ENCODE data around the gene ARL4C.

The ARL4C gene, protein sequence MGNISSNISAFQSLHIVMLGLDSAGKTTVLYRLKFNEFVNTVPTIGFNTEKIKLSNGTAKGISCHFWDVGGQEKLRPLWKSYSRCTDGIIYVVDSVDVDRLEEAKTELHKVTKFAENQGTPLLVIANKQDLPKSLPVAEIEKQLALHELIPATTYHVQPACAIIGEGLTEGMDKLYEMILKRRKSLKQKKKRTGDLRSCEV

DNA sequence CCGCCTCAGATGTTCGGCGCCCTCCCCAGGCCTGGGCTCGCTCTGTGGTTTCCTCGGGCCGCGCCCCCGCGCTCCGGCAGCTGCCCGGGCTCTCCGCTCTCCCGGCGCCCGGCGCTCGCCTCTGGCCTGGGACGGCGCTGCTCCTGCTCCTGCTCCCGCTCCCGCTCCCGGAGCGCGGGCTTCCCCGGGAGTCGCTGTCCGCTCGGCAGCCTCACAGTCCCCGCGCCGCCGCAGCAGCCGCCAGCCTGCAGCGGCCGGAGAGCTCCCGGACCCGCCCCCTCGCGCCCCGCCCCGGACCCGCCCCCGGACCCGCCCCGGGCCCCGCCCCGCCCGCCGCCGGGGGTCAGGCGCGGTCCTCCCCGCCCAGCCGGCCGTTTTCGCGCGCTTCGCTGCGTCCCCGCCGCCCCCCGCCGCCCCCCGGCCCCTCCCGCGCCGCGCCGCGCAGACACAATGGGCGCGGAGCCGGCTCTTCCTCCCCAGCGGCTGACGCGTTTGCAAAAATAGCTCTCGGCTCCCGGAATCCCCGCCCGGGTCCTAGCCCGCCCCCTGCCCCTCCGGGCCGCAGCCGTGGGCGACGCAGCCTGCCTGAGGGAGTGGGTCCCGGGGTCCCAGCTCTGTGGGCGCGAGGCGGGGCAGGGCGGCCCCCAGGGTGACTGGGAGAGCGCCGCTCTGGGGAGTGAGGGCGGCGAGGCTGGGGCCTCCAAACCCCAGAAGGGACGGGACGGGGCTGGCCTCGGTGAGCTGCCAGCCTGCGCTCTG lies at the start of gene ARL4C:
Gene ARL4C (minus strand): TSS at position 247 of the 759 bp plus-strand sequence. CDS start 495 bp downstream, outside the sequence.
- H3K4me3 ChIP-seq = peak within 1 kb of the TSS; percentile 61
- H3K4me1 ChIP-seq = peaks cover 9% of the 10 kb centered on the region
- no peaks in the 10 kb centered on the region for H3K27me3 ChIP-seq (ENCODE audit: low read depth)
- in situ Hi-C loops (cut with MboI; ENCODE audit: low sequenced_read_pairs) = loop anchor here (5.0 kb wide), 2 partner anchors 210 to 360 kb away; no protein-coding TSS in a partner anchor
- H3K36me3 ChIP-seq (replicated peaks) = peaks cover 6% of the 10 kb centered on the region; the same call in 1 of the 2 replicates
- no peaks in the 10 kb centered on the region for H3K9me3 ChIP-seq
- DNase-seq (ENCODE audit: low spot score in 2 of 2) = peak; percentile 60 to 80

DNA sequence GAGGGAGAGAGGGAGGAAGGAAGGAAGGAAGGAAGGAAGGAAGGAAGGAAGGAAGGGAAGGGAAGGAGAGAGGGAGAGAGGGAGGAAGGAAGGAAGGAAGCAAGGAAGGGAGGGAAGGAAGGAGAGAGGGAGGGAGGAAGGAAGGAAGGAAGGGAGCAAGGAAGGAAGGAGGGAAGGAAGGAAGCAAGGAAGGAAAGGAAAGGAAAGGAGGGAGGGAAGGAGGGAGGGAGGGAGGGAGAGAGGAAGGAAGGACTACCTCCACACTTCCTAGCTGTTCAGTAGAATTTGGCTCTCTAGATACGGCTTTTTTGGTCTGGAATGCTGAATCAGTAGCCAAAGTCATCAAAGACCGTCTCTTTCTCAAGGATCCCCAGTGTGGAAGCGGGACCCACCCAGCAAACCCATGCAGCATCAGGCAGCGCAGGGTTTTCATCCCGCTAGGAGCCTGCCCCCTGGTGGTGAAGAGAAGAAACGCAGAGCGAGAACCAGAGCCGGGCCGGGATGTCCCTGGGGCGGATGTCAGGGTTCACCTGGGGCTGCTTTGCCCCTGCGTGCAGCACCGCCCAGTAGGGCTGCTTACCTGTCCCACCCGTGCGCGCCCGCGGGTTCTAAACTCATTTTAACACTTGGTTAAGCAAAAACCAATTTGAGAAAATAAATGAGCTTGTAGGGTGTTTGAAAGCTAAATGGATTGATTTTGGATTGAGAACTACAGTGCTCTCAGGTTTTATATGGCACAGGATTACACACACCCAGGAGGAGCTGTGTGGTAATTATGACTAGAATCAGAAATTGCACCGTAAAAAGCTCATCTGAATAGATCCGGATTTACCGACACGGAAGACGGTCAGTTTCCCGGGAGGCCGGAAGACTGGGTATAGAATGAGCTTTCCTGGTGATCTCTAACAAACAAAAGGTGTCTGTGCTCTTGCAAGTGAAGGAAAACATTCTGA lies 48.1 kb upstream of the ARL4C start:
- Histone ChIP-seq H3K36me3 (replicated peaks) (no peaks in the 10 kb centered on the region), H3K4me3 (no peak overlapping the region), H3K9me3 (no peaks in the 10 kb centered on the region), H3K4me1 (0 out of 2 replicates have a peak, but pooled peaks cover 2% of the 10 kb centered on the region), H3K27me3 (ENCODE audit: low read depth) (no peaks in the 10 kb centered on the region)
- DNase-seq (ENCODE audit: low spot score in 2 of 2) = peak; percentile 14 to 83
- in situ Hi-C loops (cut with MboI; ENCODE audit: low sequenced_read_pairs) = loop anchor here (10.0 to 25.0 kb wide), 2 partner anchors 410 to 558 kb away; no protein-coding TSS in a partner anchor

DNA sequence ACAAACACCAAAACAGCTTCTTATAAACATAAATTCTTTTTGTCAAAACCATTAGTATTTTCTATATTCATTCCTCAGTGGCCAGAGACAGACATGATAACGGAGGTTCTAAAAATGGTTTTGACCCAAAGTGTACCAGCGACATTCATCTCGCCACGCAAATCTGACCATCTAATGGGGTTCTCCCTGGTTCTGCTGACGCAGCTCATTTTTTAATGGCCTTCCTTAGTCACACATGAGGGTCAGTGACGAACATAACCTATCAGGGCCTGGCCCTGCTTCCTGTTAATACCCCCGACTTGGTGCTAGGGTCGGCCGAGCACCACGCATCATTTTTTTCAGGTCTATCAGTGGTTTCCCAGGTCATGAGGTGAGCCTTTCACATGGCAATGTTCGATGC lies 45.9 kb upstream of the ARL4C start:
- DNase-seq (ENCODE audit: low spot score in 2 of 2) = no peak
- in situ Hi-C loops (cut with MboI; ENCODE audit: low sequenced_read_pairs) = loop anchor here (10.0 to 25.0 kb wide), 2 partner anchors 408 to 555 kb away; no protein-coding TSS in a partner anchor
- Histone ChIP-seq H3K36me3 (replicated peaks) (no peaks in the 10 kb centered on the region), H3K4me3 (no peak overlapping the region), H3K9me3 (0 out of 2 replicates have a peak, but pooled peaks cover 2% of the 10 kb centered on the region), H3K4me1 (no peaks in the 10 kb centered on the region), H3K27me3 (ENCODE audit: low read depth) (no peaks in the 10 kb centered on the region)

DNA sequence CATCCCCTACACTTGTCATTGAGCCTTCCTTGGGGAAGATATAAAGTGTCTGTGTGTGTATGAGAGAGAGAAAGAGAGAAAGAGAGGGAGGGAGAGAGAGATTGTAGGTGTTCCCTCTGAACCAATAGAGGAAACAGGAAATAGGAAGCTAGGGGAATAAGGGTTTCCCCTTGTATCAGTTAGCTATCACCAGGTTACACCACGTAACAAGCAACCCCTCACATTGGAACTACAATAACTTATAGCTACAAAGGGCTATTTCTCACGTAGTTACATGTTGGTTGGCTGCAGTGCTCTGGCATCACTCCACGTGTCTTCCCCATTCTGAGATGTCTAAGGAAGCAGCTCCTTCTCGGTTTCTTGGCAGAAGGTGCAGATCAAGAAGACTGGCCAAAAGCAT lies 41.0 kb upstream of the ARL4C start:
- no peaks in the 10 kb centered on the region for H3K4me1 ChIP-seq
- no peaks in the 10 kb centered on the region for H3K36me3 ChIP-seq (replicated peaks)
- 0 out of 2 replicates have a peak, but pooled peaks cover 2% of the 10 kb centered on the region for H3K9me3 ChIP-seq
- DNase-seq (ENCODE audit: low spot score in 2 of 2) = no peak
- H3K27me3 ChIP-seq (ENCODE audit: low read depth) = no peaks in the 10 kb centered on the region
- in situ Hi-C loops (cut with MboI; ENCODE audit: low sequenced_read_pairs) = loop anchor here (25.0 kb wide), 1 partner anchor 551 kb away; no protein-coding TSS in a partner anchor
- H3K4me3 ChIP-seq = no peak overlapping the region

DNA sequence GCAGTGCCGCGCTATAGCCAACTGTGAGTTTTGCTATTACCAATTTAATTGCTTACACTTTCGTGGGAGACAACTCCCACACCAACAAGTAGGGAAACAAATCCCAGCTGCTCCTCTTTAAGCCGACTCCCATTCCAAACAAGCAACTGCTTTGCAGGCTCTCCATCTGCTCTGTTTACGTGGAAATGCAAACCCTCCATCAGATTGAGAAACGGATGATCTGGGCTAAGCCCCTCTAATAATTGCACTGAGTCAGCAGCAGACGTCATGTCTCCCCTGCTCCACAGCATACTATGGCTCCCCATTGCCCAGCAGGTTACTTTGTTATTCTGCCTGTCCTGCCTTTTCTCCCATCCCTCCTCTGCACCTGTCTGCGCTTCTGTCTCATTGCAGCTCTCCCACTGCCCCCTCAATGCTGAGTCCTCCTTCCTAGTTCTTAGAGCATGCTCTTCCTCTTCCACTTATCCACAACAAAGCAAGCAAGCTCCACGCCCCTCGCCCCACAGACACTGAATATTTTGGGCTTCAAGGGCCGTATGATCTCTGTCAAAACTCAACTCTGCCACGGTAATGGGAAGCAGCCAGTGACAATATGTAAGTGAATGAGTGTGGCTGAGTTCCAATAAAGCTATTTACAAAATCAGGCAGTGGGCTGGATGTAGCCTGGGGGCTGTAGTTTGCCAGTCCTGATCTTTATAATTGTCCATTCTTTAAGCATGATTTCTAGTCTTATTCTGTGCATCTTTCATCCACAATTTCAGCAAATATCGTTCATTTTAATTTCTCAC lies 39.5 kb upstream of the ARL4C start:
- no peaks in the 10 kb centered on the region for H3K27me3 ChIP-seq (ENCODE audit: low read depth)
- H3K4me1 ChIP-seq = no peaks in the 10 kb centered on the region
- no peak overlapping the region for H3K4me3 ChIP-seq
- H3K36me3 ChIP-seq (replicated peaks) = no peaks in the 10 kb centered on the region
- in situ Hi-C loops (cut with MboI; ENCODE audit: low sequenced_read_pairs) = loop anchor here (25.0 kb wide), 1 partner anchor 549 kb away; no protein-coding TSS in a partner anchor
- 0 out of 2 replicates have a peak, but pooled peaks cover 2% of the 10 kb centered on the region for H3K9me3 ChIP-seq
- no peak for DNase-seq (ENCODE audit: low spot score in 2 of 2)

DNA sequence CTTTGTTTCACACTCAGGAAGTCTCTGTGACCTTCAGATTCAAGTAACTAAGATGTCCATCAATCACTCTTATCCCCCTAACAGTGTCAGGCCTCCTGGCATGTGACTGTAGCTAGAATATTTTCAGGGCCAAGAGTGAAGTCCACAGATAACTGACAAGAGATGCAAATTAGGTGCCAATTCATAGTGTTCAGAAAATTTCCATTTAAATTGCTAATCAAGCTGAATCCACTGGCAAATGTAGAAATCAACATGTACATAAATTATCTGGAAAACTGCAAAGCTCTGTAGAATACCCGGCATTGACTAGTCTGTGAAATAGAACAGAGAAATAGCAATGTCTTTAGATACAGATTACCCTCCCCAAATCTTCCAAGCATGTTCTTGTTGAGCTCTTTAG lies 38.6 kb upstream of the ARL4C start:
- no peak for DNase-seq (ENCODE audit: low spot score in 2 of 2)
- Histone ChIP-seq H3K4me1 (no peaks in the 10 kb centered on the region), H3K4me3 (no peak overlapping the region), H3K36me3 (replicated peaks) (no peaks in the 10 kb centered on the region), H3K9me3 (0 out of 2 replicates have a peak, but pooled peaks cover 2% of the 10 kb centered on the region), H3K27me3 (ENCODE audit: low read depth) (no peaks in the 10 kb centered on the region)
- in situ Hi-C loops (cut with MboI; ENCODE audit: low sequenced_read_pairs) = loop anchor here (25.0 kb wide), 1 partner anchor 548 kb away; no protein-coding TSS in a partner anchor

DNA sequence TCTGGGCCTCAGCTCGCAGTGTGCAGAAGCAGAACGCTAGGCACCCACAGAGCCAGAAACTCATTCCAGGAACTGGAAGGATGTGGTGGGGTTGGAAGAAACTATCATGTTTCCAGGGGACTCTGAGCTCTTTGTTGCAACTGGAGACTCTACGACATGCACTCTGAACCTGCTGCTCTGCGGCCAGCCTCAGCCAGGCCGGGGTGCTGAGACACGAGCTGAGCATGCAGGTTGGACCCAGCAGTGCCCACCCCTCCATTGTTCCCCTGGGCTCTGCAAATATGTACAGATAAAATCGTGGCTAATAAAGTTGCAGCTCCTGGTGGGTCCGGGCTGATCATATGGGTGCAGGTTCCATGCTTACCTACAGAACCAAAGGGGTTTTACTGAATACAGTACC lies 37.6 kb upstream of the ARL4C start:
- Histone ChIP-seq H3K4me1 (no peaks in the 10 kb centered on the region), H3K36me3 (replicated peaks) (no peaks in the 10 kb centered on the region), H3K9me3 (0 out of 2 replicates have a peak, but pooled peaks cover 2% of the 10 kb centered on the region), H3K4me3 (no peak overlapping the region), H3K27me3 (ENCODE audit: low read depth) (no peaks in the 10 kb centered on the region)
- DNase-seq (ENCODE audit: low spot score in 2 of 2) = no peak
- in situ Hi-C loops (cut with MboI; ENCODE audit: low sequenced_read_pairs) = loop anchor here (25.0 kb wide), 1 partner anchor 547 kb away; no protein-coding TSS in a partner anchor

DNA sequence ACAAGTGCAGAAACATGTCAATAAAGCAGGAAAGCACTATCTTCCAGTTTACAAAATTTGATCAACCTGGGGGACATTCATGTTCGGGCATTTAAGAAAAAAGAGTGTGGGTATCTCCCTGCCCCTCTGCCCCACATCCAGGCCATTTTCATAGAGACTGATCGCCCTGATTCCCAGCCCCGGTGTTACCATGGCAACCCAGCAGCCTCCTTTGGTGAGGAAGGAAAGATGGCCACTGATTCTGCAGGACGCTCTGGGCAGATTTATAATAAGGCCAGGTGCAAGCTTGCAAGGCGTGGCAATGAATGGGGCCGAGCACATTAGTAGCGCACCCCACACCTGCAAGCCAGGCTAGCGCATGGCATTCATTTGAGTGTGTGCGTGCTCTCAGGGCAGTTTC lies 36.7 kb upstream of the ARL4C start:
- Histone ChIP-seq H3K9me3 (no peaks in the 10 kb centered on the region), H3K36me3 (replicated peaks) (no peaks in the 10 kb centered on the region), H3K4me1 (no peaks in the 10 kb centered on the region), H3K4me3 (no peak overlapping the region), H3K27me3 (ENCODE audit: low read depth) (no peaks in the 10 kb centered on the region)
- DNase-seq (ENCODE audit: low spot score in 2 of 2) = peak in 1 of 2 experiments; percentile 31
- in situ Hi-C loops (cut with MboI; ENCODE audit: low sequenced_read_pairs) = loop anchor here (25.0 kb wide), 1 partner anchor 546 kb away; no protein-coding TSS in a partner anchor

DNA sequence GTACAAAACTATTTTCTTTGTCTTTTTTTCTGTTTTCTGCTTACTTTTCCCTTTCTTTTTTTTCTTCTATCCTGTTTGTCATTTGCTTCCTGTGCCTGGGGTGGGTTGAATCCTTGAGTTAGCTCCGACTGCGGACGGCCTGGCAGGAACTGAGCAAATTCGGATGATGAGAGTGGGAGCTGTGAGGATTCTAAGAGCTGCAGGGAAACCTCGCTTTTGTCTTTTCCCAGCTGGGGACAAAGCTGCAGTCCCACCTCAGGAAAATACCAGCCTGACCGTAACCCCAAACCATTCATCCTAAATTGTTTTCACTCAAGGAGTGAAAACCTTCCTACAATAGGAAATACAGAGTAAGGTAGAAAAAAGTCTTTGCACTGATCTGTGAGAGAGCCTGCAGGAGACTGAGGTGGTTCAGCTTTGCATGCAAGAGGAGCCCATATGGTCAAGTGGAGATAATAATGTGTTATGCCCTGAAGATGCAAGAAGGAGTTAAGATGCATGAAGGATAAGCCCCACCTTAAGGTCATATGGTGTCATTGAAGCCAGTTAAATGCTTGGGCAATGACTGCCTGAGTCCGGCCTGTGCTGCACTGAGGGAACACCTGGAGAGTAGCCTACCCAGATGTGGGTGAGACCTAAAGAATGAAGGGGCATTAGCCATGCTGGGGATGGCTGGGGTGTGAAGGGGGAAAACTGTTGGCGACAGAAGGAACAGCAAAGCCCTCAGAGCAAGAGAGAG lies 31.7 kb upstream of the ARL4C start:
- in situ Hi-C loops (cut with MboI; ENCODE audit: low sequenced_read_pairs) = loop anchor here (25.0 kb wide), 1 partner anchor 541 kb away; no protein-coding TSS in a partner anchor
- no peaks in the 10 kb centered on the region for H3K27me3 ChIP-seq (ENCODE audit: low read depth)
- H3K4me3 ChIP-seq = no peak overlapping the region
- H3K4me1 ChIP-seq = no peaks in the 10 kb centered on the region
- no peaks in the 10 kb centered on the region for H3K36me3 ChIP-seq (replicated peaks)
- H3K9me3 ChIP-seq = no peaks in the 10 kb centered on the region
- no peak for DNase-seq (ENCODE audit: low spot score in 2 of 2)

DNA sequence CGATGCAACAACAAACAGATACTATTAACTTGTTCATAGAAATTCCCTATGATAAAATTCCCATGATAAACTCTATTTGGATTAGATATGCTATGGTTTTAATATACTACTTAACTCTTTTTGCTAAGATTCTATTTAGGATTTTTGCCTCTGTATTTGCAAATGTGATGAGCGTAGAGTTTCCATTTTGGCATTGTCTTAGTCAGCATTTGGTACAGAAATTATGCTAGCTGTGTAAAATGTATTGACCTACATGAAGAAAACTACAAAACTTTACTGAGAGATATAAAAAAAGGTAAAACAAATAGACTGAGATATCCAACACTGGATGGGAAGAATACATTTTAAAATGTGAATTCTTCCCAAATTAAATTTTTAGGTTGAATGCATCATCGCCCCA lies 29.8 kb upstream of the ARL4C start:
- Histone ChIP-seq H3K4me3 (no peak overlapping the region), H3K36me3 (replicated peaks) (no peaks in the 10 kb centered on the region), H3K4me1 (no peaks in the 10 kb centered on the region), H3K9me3 (no peaks in the 10 kb centered on the region), H3K27me3 (ENCODE audit: low read depth) (no peaks in the 10 kb centered on the region)
- DNase-seq (ENCODE audit: low spot score in 2 of 2) = no peak
- in situ Hi-C loops (cut with MboI; ENCODE audit: low sequenced_read_pairs) = loop anchor here (25.0 kb wide), 1 partner anchor 539 kb away; no protein-coding TSS in a partner anchor

DNA sequence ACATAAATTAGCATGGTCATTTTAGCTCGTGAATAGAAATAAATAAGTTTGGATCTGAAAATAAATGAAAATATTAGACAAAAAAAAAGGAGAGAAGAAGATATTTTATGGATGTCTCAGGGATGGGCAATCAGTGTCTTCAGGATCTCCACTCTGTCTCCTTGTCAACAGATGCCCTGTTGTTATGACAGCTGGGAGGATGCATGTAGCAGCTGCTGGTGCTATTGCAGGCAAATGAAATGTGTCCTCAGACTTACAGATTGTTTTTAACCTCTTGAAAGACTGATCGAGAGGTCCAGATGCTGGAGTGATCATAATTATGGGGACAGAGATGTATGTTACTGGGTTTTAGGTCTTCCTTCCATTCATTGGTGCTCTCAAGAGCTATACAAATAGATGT lies 24.7 kb upstream of the ARL4C start:
- H3K4me3 ChIP-seq = no peak overlapping the region
- no peak for DNase-seq (ENCODE audit: low spot score in 2 of 2)
- H3K27me3 ChIP-seq (ENCODE audit: low read depth) = no peaks in the 10 kb centered on the region
- H3K4me1 ChIP-seq = no peaks in the 10 kb centered on the region
- no peaks in the 10 kb centered on the region for H3K36me3 ChIP-seq (replicated peaks)
- H3K9me3 ChIP-seq = no peaks in the 10 kb centered on the region
- in situ Hi-C loops (cut with MboI; ENCODE audit: low sequenced_read_pairs) = no loop called here

Data from HAP-1 (cell line).